ENCODE measurements around the gene KRT25.

The KRT25 gene

GRCh38 chr17:40717776-40718175 lies 37.4 kb downstream of the KRT25 start:
- Histone ChIP-seq H3K27ac (ENCODE audit: low read length) (no peak overlapping the region), H2AFZ (ENCODE audit: low read length) (no peak overlapping the region), H3K79me2 (ENCODE audit: low read length) (no peaks in the 10 kb centered on the region), H3K27me3 (replicated peaks; ENCODE audit: insufficient read depth, low read length) (no peaks in the 10 kb centered on the region), H3F3A (ENCODE audit: insufficient read depth, low read length) (no peaks in the 10 kb centered on the region), H3K4me1 (ENCODE audit: low read length) (no peaks in the 10 kb centered on the region), H3K9ac (ENCODE audit: low read length) (no peak overlapping the region), H3K9me2 (replicated peaks; ENCODE audit: insufficient read depth, low read length) (no peaks in the 10 kb centered on the region), H4K20me1 (ENCODE audit: insufficient read depth, low read length) (no peaks in the 10 kb centered on the region), H3K36me3 (replicated peaks; ENCODE audit: insufficient read depth, low read length) (no peaks in the 10 kb centered on the region), H3K4me3 (ENCODE audit: low read length) (no peak overlapping the region), H3K4me2 (ENCODE audit: low read depth, low read length) (no peak overlapping the region), H3K9me3 (replicated peaks; ENCODE audit: insufficient read depth, low read length) (no peaks in the 10 kb centered on the region)
- no peak for TF ChIP-seq EZH2 (optimal IDR thresholded peaks at IDR 0.05; ENCODE audit: low read depth, low read length)
- no peak for TF ChIP-seq EZH2phosphoT487 (IDR thresholded peaks at IDR 0.05; ENCODE audit: low read length)
- no peak for TF ChIP-seq CTCF (IDR thresholded peaks at IDR 0.05; ENCODE audit: low read length)
- no peak for DNase-seq

GRCh38 chr17:40714473-40714872 lies 40.7 kb downstream of the KRT25 start:
- no peaks in the 10 kb centered on the region for H4K20me1 ChIP-seq (ENCODE audit: insufficient read depth, low read length)

GRCh38 chr17:40707745-40708144 lies 47.4 kb downstream of the KRT25 start:
- Histone ChIP-seq H3K79me2 (ENCODE audit: low read length) (no peaks in the 10 kb centered on the region), H3K27ac (ENCODE audit: low read length) (no peak overlapping the region), H3K9me2 (replicated peaks; ENCODE audit: insufficient read depth, low read length) (no peaks in the 10 kb centered on the region), H3K36me3 (replicated peaks; ENCODE audit: insufficient read depth, low read length) (no peaks in the 10 kb centered on the region), H3K4me3 (ENCODE audit: low read length) (no peak overlapping the region), H2AFZ (ENCODE audit: low read length) (no peak overlapping the region), H3K9ac (ENCODE audit: low read length) (no peak overlapping the region), H3K4me1 (ENCODE audit: low read length) (no peaks in the 10 kb centered on the region), H4K20me1 (ENCODE audit: insufficient read depth, low read length) (no peaks in the 10 kb centered on the region), H3K9me3 (replicated peaks; ENCODE audit: insufficient read depth, low read length) (no peaks in the 10 kb centered on the region), H3F3A (ENCODE audit: insufficient read depth, low read length) (no peaks in the 10 kb centered on the region), H3K4me2 (ENCODE audit: low read depth, low read length) (no peak overlapping the region), H3K27me3 (replicated peaks; ENCODE audit: insufficient read depth, low read length) (no peaks in the 10 kb centered on the region)
- TF ChIP-seq CTCF (IDR thresholded peaks at IDR 0.05; ENCODE audit: low read length) (no peak), EZH2 (optimal IDR thresholded peaks at IDR 0.05; ENCODE audit: low read depth, low read length) (no peak), EZH2phosphoT487 (IDR thresholded peaks at IDR 0.05; ENCODE audit: low read length) (no peak)
- DNase-seq, result no peak

More at GRCh38 chr17:40714473-40714872, 40.7 kb downstream of the KRT25 start:
- H3K9ac ChIP-seq (ENCODE audit: low read length), result no peak overlapping the region
- no peaks in the 10 kb centered on the region for H3K4me1 ChIP-seq (ENCODE audit: low read length)
- DNase-seq, result no peak
- TF ChIP-seq EZH2phosphoT487 (IDR thresholded peaks at IDR 0.05; ENCODE audit: low read length) (no peak), CTCF (IDR thresholded peaks at IDR 0.05; ENCODE audit: low read length) (no peak), EZH2 (optimal IDR thresholded peaks at IDR 0.05; ENCODE audit: low read depth, low read length) (no peak)
- no peaks in the 10 kb centered on the region for H3K79me2 ChIP-seq (ENCODE audit: low read length)
- no peak overlapping the region for H3K4me3 ChIP-seq (ENCODE audit: low read length)
- H3K27ac ChIP-seq (ENCODE audit: low read length), result no peak overlapping the region
- no peak overlapping the region for H3K4me2 ChIP-seq (ENCODE audit: low read depth, low read length)
- H3K9me2 ChIP-seq (replicated peaks; ENCODE audit: insufficient read depth, low read length), result no peaks in the 10 kb centered on the region
- no peaks in the 10 kb centered on the region for H3K9me3 ChIP-seq (replicated peaks; ENCODE audit: insufficient read depth, low read length)
- H3K36me3 ChIP-seq (replicated peaks; ENCODE audit: insufficient read depth, low read length), result no peaks in the 10 kb centered on the region
- no peaks in the 10 kb centered on the region for H3K27me3 ChIP-seq (replicated peaks; ENCODE audit: insufficient read depth, low read length)
- H2AFZ ChIP-seq (ENCODE audit: low read length), result no peak overlapping the region
- H3F3A ChIP-seq (ENCODE audit: insufficient read depth, low read length), result no peaks in the 10 kb centered on the region

Data from MM.1S (cell line).